ENCODE measurements around the gene KANSL1L. TPM values are rescaled to one million over a fixed set of nuclear protein-coding genes. Genes with fewer than 3 reads are reported as not detected.

KANSL1L gene
- total and polyA plus RNA-seq, 9 of the 15 experiments (the other 6 are each of a cell fraction or from before 2014, with no cell fraction given): 1.3 to 6.7 (median 2.4) TPM

- ChIA-PET CTCF (ENCODE audit: low intra/inter-chr PET ratio) (no interaction called here), POLR2A (no interaction called here)
- ATAC-seq (no peak), DNase-seq (ENCODE audit: extremely low read depth in 1 of 4, low spot score in 3 of 4) (no peak), FAIRE-seq (no peak)
- no TSS peak for BruUV-seq (replicated peaks)
- no peaks in the 10 kb centered on the region for H3K79me2 ChIP-seq (ENCODE audit: control insufficient read depth, insufficient read depth, low read length)
- TF ChIP-seq ATF1 (CRISPR knock-in tag; IDR thresholded peaks at IDR 0.05): no peak
- no peak for TF ChIP-seq ATF1 (tag; IDR thresholded peaks at IDR 0.05)
- TF ChIP-seq HMG20A (CRISPR knock-in tag; conservative IDR thresholded peaks at IDR 0.05): no peak
- TF ChIP-seq THRA (IDR thresholded peaks at IDR 0.05): no peak
- no peak for TF ChIP-seq PHTF2 (CRISPR knock-in tag; IDR thresholded peaks at IDR 0.05)
- TF ChIP-seq MTA2 (IDR thresholded peaks at IDR 0.05; ENCODE audit: low read depth): no peak
- H3K4me2 ChIP-seq (ENCODE audit: insufficient read depth, low read length): no peak overlapping the region
- intact Hi-C loops (cut with micrococcal nuclease): no loop called here
- WGBS (ENCODE audit: insufficient coverage, low coverage, missing lambda C conversion rate): 84% methylated on average over 3 of the region's 3 CpGs
- in situ Hi-C loops (cut with MboI): no loop called here
- no peaks in the 10 kb centered on the region for H4K20me1 ChIP-seq (replicated peaks; ENCODE audit: control insufficient read depth, insufficient read depth, low read length)
- H3K27ac ChIP-seq (ENCODE audit: extremely low read depth, low read depth, low read length): no peak overlapping the region
- no peaks in the 10 kb centered on the region for H3K9me3 ChIP-seq (replicated peaks; ENCODE audit: control insufficient read depth, insufficient read depth, low read depth, low read length)
- H3K9ac ChIP-seq (ENCODE audit: insufficient read depth in 1 of 2, low read depth in 2 of 2, low read length in 2 of 2): no peak overlapping the region
- H3K4me1 ChIP-seq (replicated peaks in 1 of 2; ENCODE audit: control insufficient read depth in 2 of 2, insufficient read depth in 2 of 2, low read length in 2 of 2): no peaks in the 10 kb centered on the region
- H2AFZ ChIP-seq (ENCODE audit: low read depth, low read length): no peak overlapping the region
- H3K4me3 ChIP-seq: no peak overlapping the region
- no peaks in the 10 kb centered on the region for H3K27me3 ChIP-seq (ENCODE audit: control insufficient read depth in 2 of 2, insufficient read depth in 2 of 2, low read length in 2 of 2)
- no peaks in the 10 kb centered on the region for H3K9me1 ChIP-seq (ENCODE audit: control insufficient read depth, insufficient read depth, low read length)
- no peaks in the 10 kb centered on the region for H3K36me3 ChIP-seq (ENCODE audit: control insufficient read depth, insufficient read depth, low read length)
Observed at GRCh38 chr2:210159059-210159458, 12.2 kb downstream of the KANSL1L start.

- Histone ChIP-seq H3K79me2 (ENCODE audit: control insufficient read depth, insufficient read depth, low read length) (no peaks in the 10 kb centered on the region), H3K4me1 (replicated peaks in 1 of 2; ENCODE audit: control insufficient read depth in 2 of 2, insufficient read depth in 2 of 2, low read length in 2 of 2) (no peaks in the 10 kb centered on the region), H3K9me3 (replicated peaks; ENCODE audit: control insufficient read depth, insufficient read depth, low read depth, low read length) (no peaks in the 10 kb centered on the region), H2AFZ (ENCODE audit: low read depth, low read length) (no peak overlapping the region), H4K20me1 (replicated peaks; ENCODE audit: control insufficient read depth, insufficient read depth, low read length) (no peaks in the 10 kb centered on the region), H3K4me3 (no peak overlapping the region), H3K4me2 (ENCODE audit: insufficient read depth, low read length) (no peak overlapping the region), H3K27me3 (ENCODE audit: control insufficient read depth in 2 of 2, insufficient read depth in 2 of 2, low read length in 2 of 2) (no peaks in the 10 kb centered on the region), H3K36me3 (ENCODE audit: control insufficient read depth, insufficient read depth, low read length) (no peaks in the 10 kb centered on the region), H3K9me1 (ENCODE audit: control insufficient read depth, insufficient read depth, low read length) (no peaks in the 10 kb centered on the region), H3K27ac (ENCODE audit: extremely low read depth, low read depth, low read length) (no peak overlapping the region), H3K9ac (ENCODE audit: insufficient read depth in 1 of 2, low read depth in 2 of 2, low read length in 2 of 2) (no peak overlapping the region)
- in situ Hi-C loops (cut with MboI) (no loop called here), intact Hi-C loops (cut with micrococcal nuclease) (no loop called here)
- ChIA-PET POLR2A (no interaction called here), CTCF (ENCODE audit: low intra/inter-chr PET ratio) (no interaction called here)
- WGBS (ENCODE audit: insufficient coverage, low coverage, missing lambda C conversion rate): 52% methylated on average over 2 of the region's 2 CpGs
- no peak for FAIRE-seq
- no peak for ATAC-seq
- no peak for DNase-seq (ENCODE audit: extremely low read depth in 1 of 4, low spot score in 3 of 4)
- no TSS peak for BruUV-seq (replicated peaks)
- TF ChIP-seq NEUROD1 (IDR thresholded peaks at IDR 0.05; ENCODE audit: borderline replicate concordance, low read depth, low read length, partially characterized antibody): no peak
- TF ChIP-seq ZFP36 (IDR thresholded peaks at IDR 0.05; ENCODE audit: low read depth, low read length, partially characterized antibody): no peak
- no peak for TF ChIP-seq JUNB (CRISPR knock-in tag; conservative IDR thresholded peaks at IDR 0.05)
- TF ChIP-seq NR0B1 (IDR thresholded peaks at IDR 0.05; ENCODE audit: partially characterized antibody): no peak
- no peak for TF ChIP-seq MTA3 (IDR thresholded peaks at IDR 0.05; ENCODE audit: borderline replicate concordance)
- TF ChIP-seq ZMIZ1 (IDR thresholded peaks at IDR 0.05; ENCODE audit: low read depth in 2 of 2, low read length in 2 of 2): no peak
Observed at GRCh38 chr2:210158236-210158635, 13.0 kb downstream of the KANSL1L start.

Data from K562 (cell line).